NT2/D1 (cell line): ENCODE data around the gene CHID1.

Experiments used
- DNase-seq: peaks from one replicate; pipeline ENCODE4 v3.0.0-alpha.2; 2011; ENCODE audit warnings: low read depth, low spot score
- H3K27me3 ChIP-seq: 2 replicates; pipeline ENCODE4 v1.6.0; 2011; ENCODE audit warnings: mild to moderate bottlenecking; ENCODE audit not compliant: insufficient read length, insufficient read depth
- H3K36me3 ChIP-seq: 2 replicates; pipeline ENCODE4 v1.6.1; 2011; ENCODE audit warnings: mild to moderate bottlenecking, low read length, mixed read lengths; ENCODE audit not compliant: insufficient read depth, insufficient read length
- H3K4me1 ChIP-seq: 2 replicates; pipeline ENCODE4 v1.5.1; 2011; ENCODE audit not compliant: insufficient read depth, insufficient read length
- H3K4me3 ChIP-seq: 2 replicates; pipeline ENCODE4 v1.5.1; 2011; ENCODE audit warnings: low read depth; ENCODE audit not compliant: insufficient read length
- H3K9ac ChIP-seq: 2 replicates; pipeline ENCODE4 v1.6.0; 2011; ENCODE audit warnings: low read depth; ENCODE audit not compliant: insufficient read length
- H3K9me3 ChIP-seq: 2 replicates; pipeline ENCODE4 v1.5.1; 2011; ENCODE audit warnings: mild to moderate bottlenecking, low read length; ENCODE audit not compliant: insufficient read depth
- SUZ12 ChIP-seq: IDR thresholded peaks from 2 replicates; pipeline ENCODE4 v1.6.1; 2011; ENCODE audit not compliant: insufficient read length, insufficient read depth; ENCODE audit errors: extremely low read depth
- YY1 ChIP-seq: IDR thresholded peaks from 2 replicates; pipeline ENCODE4 v1.6.1; 2011; ENCODE audit not compliant: insufficient read length, insufficient read depth
- ZNF274 ChIP-seq: IDR thresholded peaks from 2 replicates; pipeline ENCODE4 v1.6.1; 2011; ENCODE audit warnings: mild to moderate bottlenecking, low read depth, low read length

Gene CHID1

GRCh38 chr11:844693-845644, 65.6 kb downstream of the CHID1 start:
- peak overlapping the region; percentile 83 for H3K9ac ChIP-seq

DNA sequence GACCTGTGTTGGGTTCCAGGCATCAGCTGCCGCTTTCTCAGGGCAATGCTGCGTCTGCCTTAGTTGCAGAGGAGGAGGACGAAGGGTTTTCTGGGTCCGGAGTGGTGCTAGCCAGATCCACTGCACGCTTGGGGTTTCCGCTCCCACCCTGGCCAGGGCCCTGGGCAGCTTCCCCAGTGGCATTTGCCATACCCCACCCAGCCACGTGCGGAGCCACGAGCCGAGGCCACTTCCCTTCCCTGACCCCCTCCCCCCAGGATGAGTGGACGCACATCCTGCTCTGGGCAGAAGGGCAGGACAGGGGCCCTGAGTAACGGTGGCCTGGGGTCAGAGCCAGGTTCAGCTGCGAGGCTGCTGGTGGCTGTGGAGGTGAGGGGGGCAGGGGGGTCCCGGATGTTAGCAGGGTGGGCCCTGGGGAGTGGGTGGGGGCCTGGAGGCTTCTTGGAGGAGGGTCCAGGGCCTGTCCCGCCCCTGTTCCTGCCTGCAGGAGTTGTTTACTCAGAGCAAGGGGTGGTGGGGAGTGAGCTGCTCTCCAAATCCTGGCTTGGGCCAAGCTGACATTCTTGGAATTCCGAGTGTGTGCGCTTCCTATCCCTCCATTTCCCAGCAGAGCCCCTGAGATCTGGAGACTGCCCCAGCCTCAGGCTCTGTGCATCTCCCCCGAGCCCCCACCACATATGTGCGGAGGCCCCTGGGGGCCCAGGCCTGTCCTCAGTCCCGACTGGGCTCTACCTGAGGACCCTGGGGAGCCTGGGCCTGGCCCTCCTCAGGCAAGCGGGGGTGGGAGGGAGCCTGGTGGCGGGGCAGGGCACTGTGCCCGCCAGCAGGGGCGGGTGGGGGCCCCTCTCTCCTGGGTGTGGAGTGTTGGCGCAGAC, 66.6 kb downstream of the CHID1 start:
- H3K27me3 ChIP-seq, result no peaks in the 10 kb centered on the region
- H3K9me3 ChIP-seq, result no peaks in the 10 kb centered on the region
- H3K9ac ChIP-seq, result peak overlapping the region; percentile 99
- peak overlapping the region; percentile 80 for H3K4me3 ChIP-seq
- TF ChIP-seq SUZ12 (no peak), YY1 (no peak), ZNF274 (no peak)
- peaks cover 34% of the 10 kb centered on the region for H3K36me3 ChIP-seq
- H3K4me1 ChIP-seq, result peaks cover 50% of the 10 kb centered on the region
- DNase-seq, result peak; percentile 97

More at GRCh38 chr11:844693-845644, 65.6 kb downstream of the CHID1 start:
- peak overlapping the region; percentile 80 for H3K4me3 ChIP-seq
- peaks cover 25% of the 10 kb centered on the region for H3K36me3 ChIP-seq
- H3K4me1 ChIP-seq, result peaks cover 42% of the 10 kb centered on the region
- DNase-seq, result peak; percentile 90
- H3K27me3 ChIP-seq, result no peaks in the 10 kb centered on the region
- H3K9me3 ChIP-seq, result no peaks in the 10 kb centered on the region
- no peak for TF ChIP-seq YY1
- TF ChIP-seq ZNF274, result no peak
- no peak for TF ChIP-seq SUZ12

GRCh38 chr11:843086-843734, 67.4 kb downstream of the CHID1 start:
- no peaks in the 10 kb centered on the region for H3K27me3 ChIP-seq
- TF ChIP-seq ZNF274 (no peak), YY1 (no peak), SUZ12 (no peak)
- DNase-seq, result no peak
- peaks cover 42% of the 10 kb centered on the region for H3K36me3 ChIP-seq
- H3K9ac ChIP-seq, result peak overlapping the region; percentile 99
- no peaks in the 10 kb centered on the region for H3K9me3 ChIP-seq
- H3K4me1 ChIP-seq, result peaks cover 52% of the 10 kb centered on the region
- H3K4me3 ChIP-seq, result peak overlapping the region; percentile 80

DNA sequence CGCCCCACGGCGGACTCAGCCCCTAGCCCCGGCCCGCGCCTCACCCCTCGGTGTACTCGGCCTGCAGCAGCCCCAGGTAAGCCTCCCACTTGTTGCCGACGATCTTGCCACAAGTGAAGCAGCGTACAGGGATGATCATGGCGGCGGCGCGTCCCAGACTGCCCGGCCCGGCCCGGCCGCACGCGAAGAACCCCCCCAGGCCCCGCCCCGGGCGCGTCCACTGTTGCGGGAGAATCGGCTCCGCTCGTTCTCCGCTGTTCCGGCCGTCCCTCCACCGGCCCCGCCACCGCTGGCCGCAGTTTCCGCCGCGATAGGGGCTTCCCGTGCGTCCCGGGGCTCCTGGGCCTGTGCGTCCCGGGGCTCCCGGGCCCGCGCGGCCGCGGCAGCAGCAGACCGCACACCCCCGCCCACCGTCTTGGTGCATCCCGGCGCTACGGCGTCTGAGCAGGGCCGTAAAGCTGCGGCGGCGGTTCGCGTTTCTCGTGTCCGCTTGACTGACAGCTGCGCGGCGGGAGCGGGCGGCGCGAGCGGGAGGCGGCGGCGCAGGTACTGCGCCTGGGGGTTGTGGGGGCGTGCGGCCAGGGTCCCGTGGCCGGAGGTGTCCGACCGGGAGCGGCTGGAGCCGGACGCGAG, 68.1 kb downstream of the CHID1 start, which contains the start of the genes POLR2L and TSPAN4:
TSS of gene POLR2L (minus strand) at position 160 of the 633 bp plus-strand sequence. CDS start at position 139, 21 bp downstream.
TSS of gene TSPAN4 (plus strand) at position 483 of the 633 bp plus-strand sequence. CDS start 7,453 bp downstream, outside the sequence.
- no peak for TF ChIP-seq ZNF274
- TF ChIP-seq YY1, result peak; percentile 32
- Histone ChIP-seq H3K4me3 (peak within 1 kb of the TSS; percentile 98), H3K27me3 (no peaks in the 10 kb centered on the region), H3K9ac (peak within 1 kb of the TSS; percentile 99), H3K9me3 (no peaks in the 10 kb centered on the region), H3K36me3 (peaks cover 44% of the 10 kb centered on the region), H3K4me1 (peaks cover 51% of the 10 kb centered on the region)
- peak; percentile 88 for DNase-seq

DNA sequence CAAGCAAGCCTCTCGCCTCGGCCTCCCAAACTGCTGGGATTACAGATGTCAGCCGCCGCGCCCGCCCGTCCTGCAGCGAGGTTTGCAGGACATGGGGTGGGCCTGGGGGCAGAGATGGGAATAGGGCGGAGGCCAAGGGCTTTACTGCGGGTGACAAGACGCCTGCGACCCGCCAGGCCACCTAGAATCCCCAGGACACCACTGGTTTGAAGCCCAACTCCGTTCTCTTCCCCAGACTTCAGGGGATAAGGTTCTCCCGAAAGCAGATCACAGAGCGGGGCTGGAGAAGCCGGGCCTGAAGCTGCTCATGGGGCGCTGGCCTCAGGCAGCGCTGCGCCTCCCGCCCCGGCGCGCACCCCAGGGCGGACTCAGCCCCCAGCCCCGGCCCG, 68.6 kb downstream of the CHID1 start:
- Histone ChIP-seq H3K4me3 (peak overlapping the region; percentile 98), H3K9ac (peak overlapping the region; percentile 99), H3K27me3 (no peaks in the 10 kb centered on the region), H3K9me3 (no peaks in the 10 kb centered on the region), H3K4me1 (peaks cover 53% of the 10 kb centered on the region), H3K36me3 (peaks cover 45% of the 10 kb centered on the region)
- TF ChIP-seq YY1 (no peak), SUZ12 (no peak), ZNF274 (no peak)
- DNase-seq, result no peak

GRCh38 chr11:839875-840617, 70.6 kb downstream of the CHID1 start:
- peaks cover 58% of the 10 kb centered on the region for H3K36me3 ChIP-seq
- DNase-seq, result no peak

More at GRCh38 chr11:839875-840617, 70.6 kb downstream of the CHID1 start:
- H3K9me3 ChIP-seq, result no peaks in the 10 kb centered on the region
- H3K27me3 ChIP-seq, result no peaks in the 10 kb centered on the region
- H3K9ac ChIP-seq, result peak overlapping the region; percentile 99
- TF ChIP-seq SUZ12, result no peak
- no peak overlapping the region for H3K4me3 ChIP-seq
- peaks cover 35% of the 10 kb centered on the region for H3K4me1 ChIP-seq
